ENCODE data around the gene TMED1. TPM values are rescaled to one million over a fixed set of nuclear protein-coding genes. Genes with fewer than 3 reads are reported as not detected.

The TMED1 gene
- total and polyA plus RNA-seq, 2 of the 13 experiments (the other 11 are each of a cell fraction or from before 2014, with no cell fraction given), result 48.3 to 51.8 TPM

GRCh38 chr19:10820173-10820572 lies 15.8 kb downstream of the TMED1 start:
- H4K20me1 ChIP-seq (ENCODE audit: insufficient read depth, low read length), result no peaks in the 10 kb centered on the region; the same call in 1 of the 2 replicates
- ATAC-seq, result peak; percentile 56
- in situ Hi-C loops (cut with HindIII; ENCODE audit: extremely low pct_ligation_motif_present, low pct_unique_long_range_greater_than_20kb), result no loop called here
- ChIA-PET POLR2A (interaction anchor here (1.6 kb wide), 1 partner anchor 16 kb away, joined by 6 read pairs; the partner anchor contains the start of gene TMED1), CTCF (ENCODE audit: low intra/inter-chr PET ratio, low total read pairs) (interaction anchor here (1.0 kb wide), 1 partner anchor 50 kb away, joined by 3 read pairs; no protein-coding TSS in a partner anchor)
- H3K4me3 ChIP-seq (replicated peaks in 1 of 3; ENCODE audit: insufficient read depth in 1 of 3, low read depth in 2 of 3, low read length in 3 of 3), result no peak overlapping the region
- H3K9ac ChIP-seq (ENCODE audit: insufficient read depth, low read depth, low read length), result no peak overlapping the region
- no peak overlapping the region for H3K27ac ChIP-seq (ENCODE audit: extremely low read length, insufficient read depth, low read length)
- no peaks in the 10 kb centered on the region for H3K79me2 ChIP-seq (ENCODE audit: insufficient read depth, low read length)
- peaks cover 20 to 46% of the 10 kb centered on the region in 2 experiments for H3K36me3 ChIP-seq (replicated peaks in 1 of 2; ENCODE audit: control insufficient read depth in 1 of 2, insufficient read depth in 2 of 2, low read length in 2 of 2)
- DNase-seq (ENCODE audit: low spot score), result no peak
- H2AFZ ChIP-seq (ENCODE audit: low read length), result no peak overlapping the region
- no peak for FAIRE-seq
- intact Hi-C loops (cut with micrococcal nuclease; ENCODE audit: unreplicated experiment), result no loop called here
- no peaks in the 10 kb centered on the region for H3K4me1 ChIP-seq (ENCODE audit: insufficient read depth, low read length)
- H3K4me2 ChIP-seq (ENCODE audit: low read depth, low read length), result no peak overlapping the region
- 90% methylated on average over 7 of the region's 7 CpGs for WGBS (ENCODE audit: low lambda C conversion rate)
- peaks cover 0 to 2% of the 10 kb centered on the region in 2 experiments; a peak in 1 of 5 replicates for H3K27me3 ChIP-seq (ENCODE audit: control insufficient read depth in 1 of 2, insufficient read depth in 2 of 2, low read length in 2 of 2)
- BruUV-seq (replicated peaks), result no TSS peak
- H3K9me3 ChIP-seq (ENCODE audit: low read length), result no peaks in the 10 kb centered on the region
- TF ChIP-seq ATAD3A (CRISPR knock-in tag; IDR thresholded peaks at IDR 0.05) (no peak), CTCF (CRISPR knock-in tag; IDR thresholded peaks at IDR 0.05) (peak; percentile 55), DNMT3B (CRISPR knock-in tag; conservative IDR thresholded peaks at IDR 0.05) (no peak), STAG1 (CRISPR knock-in tag; IDR thresholded peaks at IDR 0.05) (peak; percentile 50), SMC3 (IDR thresholded peaks at IDR 0.05; ENCODE audit: low read length) (peak; percentile 28; the same call in 1 of the 2 replicates), ZNF143 (CRISPR knock-in tag; IDR thresholded peaks at IDR 0.05) (no peak), ZNF687 (CRISPR knock-in tag; IDR thresholded peaks at IDR 0.05) (peak; percentile 15), ZMYM3 (CRISPR knock-in tag; IDR thresholded peaks at IDR 0.05) (peak; percentile 53; the same call in 1 of the 2 replicates)
